Stomach (tissue), 4 donors: Measurements from ENCODE around the gene PKD1L1.

Source experiments
- CTCF ChIP-seq, 7 experiments: fragments of 450-650 bp in 4 of 7; fragments of 200-600 bp in 3 of 7; sonication (generic) in 3 of 7; IDR thresholded peaks; one replicate each; pipeline ENCODE4 v1.5.1; 2016 to 2019; ENCODE audit warnings: antibody characterized with exemption in 7 of 7, control low read depth in 2 of 7, mild to moderate bottlenecking in 1 of 7
- POLR2AphosphoS5 ChIP-seq, 3 donors: sonication (generic); formaldehyde crosslinking; IDR thresholded peaks; one replicate each; pipeline ENCODE4 v1.6.1; 2016; ENCODE audit warnings: antibody characterized with exemption in 3 of 3

- TF ChIP-seq CTCF (IDR thresholded peaks at IDR 0.05) (no peak), POLR2AphosphoS5 (IDR thresholded peaks at IDR 0.05) (no peak)
Observed at GRCh38 chr7:47803025-47803424, 145.2 kb downstream of the PKD1L1 start.
